Stimulated activated CD4-positive, alpha-beta T cell treated with anti-CD3 and anti-CD28 coated beads, Interleukin-1b, Interleukin-23, amount 100 ng/mL, for 48 hours (primary cell): Measurements from ENCODE around the gene BNC1.
"Not testable (repeated sequence)": the region's sequence is repeated elsewhere in the genome, so short reads cannot be mapped to it uniquely, and the experiment has no call there.

Source experiments
- DNase-seq: peaks from one replicate; pipeline ENCODE4 v3.0.0-alpha.2; 2020

The BNC1 gene

DNA sequence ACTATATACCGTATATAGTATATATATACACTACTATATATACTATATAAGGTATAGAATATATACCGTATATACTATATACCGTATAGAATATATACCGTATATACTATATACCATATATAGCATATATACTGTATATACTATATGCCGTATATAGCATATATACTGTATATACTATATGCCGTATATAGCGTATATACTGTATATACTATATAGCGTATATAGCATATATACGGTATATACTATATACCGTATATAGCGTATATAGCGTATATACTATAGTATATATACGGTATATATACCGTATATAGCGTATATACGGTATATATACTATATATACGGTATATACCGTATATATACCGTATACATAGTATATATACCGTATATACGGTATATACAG is 54.2 kb downstream of the BNC1 start:
- no peak for DNase-seq

DNA sequence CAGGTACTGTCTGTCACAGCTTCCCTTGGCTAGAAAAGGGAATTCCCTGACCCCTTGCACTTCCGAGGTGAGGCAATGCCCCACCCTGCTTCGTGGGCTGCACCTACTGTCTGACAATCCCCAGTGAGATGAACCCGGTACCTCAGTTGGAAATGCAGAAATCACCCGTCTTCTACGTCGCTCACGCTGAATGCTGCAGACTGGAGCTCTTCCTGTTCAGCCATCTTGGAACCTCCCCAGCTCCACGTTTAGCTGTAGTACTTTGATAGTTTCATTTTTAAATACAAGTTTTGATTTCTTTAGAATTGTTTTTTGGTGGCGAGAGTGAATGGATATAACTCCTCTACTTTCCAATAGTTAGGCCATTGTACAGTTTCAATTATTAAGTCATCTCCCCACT is 59.0 kb downstream of the BNC1 start:
- no peak for DNase-seq

DNA sequence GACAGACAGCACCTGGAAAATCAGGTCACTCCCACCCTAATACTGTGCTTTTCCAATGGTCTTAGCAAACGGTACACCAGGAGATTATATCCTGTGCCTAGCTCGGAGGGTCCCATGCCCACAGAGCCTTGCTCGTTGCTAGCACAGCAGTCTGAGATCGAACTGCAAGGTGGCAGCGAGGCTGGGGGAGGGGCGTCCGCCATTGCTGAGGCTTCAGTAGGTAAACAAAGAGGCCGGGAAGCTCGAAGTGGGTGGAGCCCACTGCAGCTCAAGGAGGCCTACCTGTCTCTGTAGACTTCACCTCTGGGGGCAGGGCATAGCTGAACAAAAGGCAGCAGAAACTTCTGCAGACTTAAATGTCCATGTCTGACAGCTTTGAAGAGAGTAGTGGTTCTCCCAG is 62.7 kb downstream of the BNC1 start:
- DNase-seq, result not testable (repeated sequence)

DNA sequence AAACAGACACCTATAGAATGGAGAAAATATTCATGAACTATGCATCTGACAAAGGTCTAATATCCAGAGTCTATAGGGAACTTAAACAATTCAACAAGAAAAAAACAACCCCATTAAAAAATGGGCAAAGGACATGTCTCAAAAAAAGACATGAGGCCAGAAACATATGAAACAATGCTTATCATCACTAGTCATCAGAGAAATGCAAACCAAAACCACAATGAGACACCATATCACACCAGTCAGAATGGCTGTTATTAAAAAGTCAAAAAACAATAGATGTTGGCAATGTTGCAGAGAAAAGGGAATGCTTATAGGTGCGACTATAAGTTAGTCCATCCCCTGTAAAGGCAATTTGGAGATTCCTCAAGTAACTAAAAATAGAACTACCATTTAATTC is 65.4 kb downstream of the BNC1 start:
- no peak for DNase-seq

DNA sequence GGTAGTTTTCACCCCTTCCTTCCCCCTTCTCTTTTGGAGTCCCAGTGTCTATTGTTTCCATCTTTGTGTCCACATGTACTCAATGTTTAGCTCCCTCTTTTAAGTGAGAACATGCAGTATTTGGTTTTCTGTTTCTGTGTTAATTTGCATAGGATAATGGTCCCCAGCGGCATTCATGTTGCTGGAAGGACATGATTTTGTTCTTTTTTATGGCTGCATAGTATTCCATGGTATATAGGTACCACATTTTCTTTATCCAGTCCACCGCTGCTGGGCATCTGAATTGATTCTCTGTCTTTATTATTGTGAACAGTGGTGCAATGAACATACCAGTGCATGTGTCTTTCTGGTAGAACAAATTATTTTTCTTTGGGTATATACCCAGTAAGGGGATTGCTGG is 69.2 kb downstream of the BNC1 start:
- no peak for DNase-seq

DNA sequence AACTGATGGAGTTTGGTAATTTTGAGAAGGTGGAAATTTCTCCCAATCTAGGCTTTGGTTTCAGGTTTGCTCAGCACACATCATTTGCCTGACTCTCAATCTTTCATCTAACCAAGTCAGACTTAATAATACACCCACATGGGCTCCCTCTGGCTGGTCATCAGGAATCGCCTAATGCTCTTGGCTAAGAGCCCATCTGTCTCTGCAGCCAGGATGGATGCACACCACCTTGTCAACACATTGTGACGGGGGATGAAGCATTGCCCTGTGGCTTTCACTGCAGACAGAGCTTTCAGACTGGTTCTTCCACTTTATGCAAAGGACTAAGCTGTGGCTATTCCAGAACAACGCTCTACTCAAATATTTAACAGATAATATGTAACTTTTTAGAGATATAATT is 73.8 kb downstream of the BNC1 start:
- no peak for DNase-seq

DNA sequence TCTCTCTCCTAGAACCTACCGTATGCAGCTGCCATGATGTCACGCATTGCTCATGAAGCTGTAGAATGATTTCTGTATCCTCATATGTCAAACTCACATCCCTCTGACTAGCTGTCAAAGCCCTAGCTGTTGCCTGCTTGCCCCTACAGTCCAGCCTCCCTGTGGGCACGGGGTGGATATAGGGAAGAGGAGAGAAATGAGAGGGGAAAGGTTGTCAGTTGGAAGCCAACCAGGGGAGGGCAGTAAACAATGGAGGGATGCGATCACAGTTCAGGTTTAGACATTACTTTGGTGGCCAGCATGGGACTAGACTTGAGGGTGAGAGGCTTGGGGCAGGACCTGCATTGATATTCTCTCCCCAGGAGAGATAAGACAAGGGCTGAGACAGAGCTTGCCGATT is 75.1 kb downstream of the BNC1 start:
- no peak for DNase-seq

DNA sequence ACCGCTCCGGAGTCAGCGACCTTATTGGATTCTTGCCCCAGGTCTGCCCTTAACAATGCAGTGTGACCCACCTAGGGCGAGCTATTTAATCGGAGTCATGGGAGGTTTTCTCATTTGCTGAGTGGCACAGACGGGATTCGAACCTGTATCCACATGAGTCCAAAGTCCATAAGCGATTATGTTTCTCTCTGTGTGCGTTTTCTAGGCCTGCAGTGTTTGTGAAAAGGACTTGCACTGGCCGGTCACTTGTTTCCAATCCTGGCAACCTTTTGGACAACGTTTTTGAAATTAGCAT is 76.2 kb downstream of the BNC1 start:
- DNase-seq, result no peak

DNA sequence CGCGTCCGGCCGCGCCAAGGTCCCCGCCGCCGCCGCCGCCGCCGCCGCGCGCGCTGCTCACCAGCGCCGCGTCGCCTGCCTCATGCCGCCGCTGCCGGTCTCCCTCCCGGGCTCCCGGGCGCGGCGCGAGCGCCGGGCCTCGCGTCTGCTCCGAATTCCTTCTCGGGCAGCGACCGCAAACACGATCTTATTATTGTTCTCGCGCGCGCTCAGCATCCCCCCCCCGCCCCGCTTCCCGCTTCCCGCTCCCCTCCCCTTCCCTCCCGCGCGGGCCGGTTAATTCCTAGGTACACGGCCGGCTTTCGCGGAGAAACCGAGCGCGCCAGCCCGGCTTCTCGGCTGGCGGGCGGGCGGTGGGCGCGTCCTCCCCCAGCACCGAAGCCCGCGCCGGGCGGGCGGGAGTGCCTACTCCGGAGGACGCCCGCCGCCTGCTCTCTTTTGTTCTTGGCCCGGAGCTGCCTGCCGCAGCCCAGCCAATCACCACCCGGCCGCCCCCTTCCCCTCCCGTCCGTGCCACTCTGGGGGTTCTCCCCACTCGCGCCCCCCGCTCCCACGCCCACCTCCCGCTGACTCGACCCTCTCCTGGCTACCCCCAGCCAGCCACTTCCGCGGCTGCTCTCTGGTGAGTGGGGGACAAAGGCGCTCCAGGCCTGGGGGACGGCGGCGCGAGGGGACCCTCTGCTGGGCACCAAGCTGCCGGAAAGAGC is 76.7 kb downstream of the BNC1 start, which contains the start of gene HDGFL3:
HDGFL3 (minus strand) TSS at position 164 of the 707 bp plus-strand sequence. CDS start 409 bp downstream, outside the sequence.
- peak; percentile 3 for DNase-seq

DNA sequence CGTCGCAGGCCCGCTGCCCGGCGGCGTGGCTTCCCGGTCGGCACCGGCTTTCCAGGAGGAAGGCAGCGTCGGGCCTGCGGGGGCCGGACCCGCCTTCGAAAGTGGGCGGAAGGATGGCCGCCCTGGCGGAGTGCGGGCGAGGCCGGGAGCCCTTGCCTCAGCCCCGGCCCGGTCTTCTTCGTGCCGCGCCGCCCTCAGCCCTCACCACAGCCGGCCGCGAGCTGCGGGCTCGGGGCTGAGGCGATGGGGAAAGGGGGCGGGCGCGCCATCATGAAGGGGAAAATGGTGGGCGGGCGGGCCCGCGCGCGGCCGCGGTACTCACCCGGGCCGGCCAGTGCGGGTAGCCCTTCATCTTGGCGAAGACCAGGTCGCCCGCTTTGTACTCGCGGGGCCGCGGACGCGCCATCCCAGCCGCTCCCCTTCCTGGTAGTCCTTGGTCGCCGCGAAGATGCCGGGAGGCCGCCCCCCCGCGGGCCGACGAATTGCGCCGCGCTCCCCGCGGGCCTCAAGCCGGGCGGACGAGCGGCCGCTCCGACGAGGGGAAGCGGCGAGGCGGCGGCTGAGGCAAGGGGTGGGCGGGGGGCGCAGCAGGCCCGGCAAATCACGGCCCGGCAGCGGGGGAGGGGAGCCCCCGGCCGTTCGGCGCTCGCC is 77.3 kb downstream of the BNC1 start:
- peak; percentile 4 for DNase-seq

DNA sequence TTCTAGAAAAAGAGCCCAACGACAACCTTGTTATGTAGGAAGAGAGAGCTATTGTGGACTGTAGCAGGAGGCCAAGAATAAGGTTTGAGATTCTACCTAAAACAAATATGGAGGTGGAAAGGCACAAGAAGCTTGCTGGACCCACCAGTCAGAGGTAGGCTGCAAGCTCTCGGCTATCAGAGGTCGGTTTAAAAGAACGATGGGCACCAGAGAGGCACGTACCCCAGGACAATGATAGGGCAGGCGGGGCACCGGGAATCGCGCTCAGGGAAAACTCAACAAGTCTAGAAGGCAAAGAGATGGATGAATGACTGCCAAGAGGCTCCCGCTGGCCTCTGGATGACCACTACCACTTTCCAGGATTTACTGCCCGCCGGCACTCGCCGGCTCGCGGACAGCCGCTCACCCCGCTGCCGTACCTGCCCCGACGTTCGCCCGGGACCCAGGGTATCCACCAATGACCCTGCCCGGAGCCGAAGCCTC is 77.9 kb downstream of the BNC1 start:
- no peak for DNase-seq
